Activated CD4-positive, alpha-beta T cell treated with anti-CD3 and anti-CD28 coated beads, Interleukin-2, amount 50 U/mL, for 48 hours (primary cell): Measurements from ENCODE around the gene LDHB.
A peak's percentile ranks its signal among the peaks of the same experiment; 100 is the strongest.
"Not testable (repeated sequence)": the region's sequence is repeated elsewhere in the genome, so short reads cannot be mapped to it uniquely, and the experiment has no call there.

Experiments
- DNase-seq, 2 experiments: peaks; one replicate each; pipeline ENCODE4 v3.0.0-alpha.2; 2020

Gene LDHB

DNA sequence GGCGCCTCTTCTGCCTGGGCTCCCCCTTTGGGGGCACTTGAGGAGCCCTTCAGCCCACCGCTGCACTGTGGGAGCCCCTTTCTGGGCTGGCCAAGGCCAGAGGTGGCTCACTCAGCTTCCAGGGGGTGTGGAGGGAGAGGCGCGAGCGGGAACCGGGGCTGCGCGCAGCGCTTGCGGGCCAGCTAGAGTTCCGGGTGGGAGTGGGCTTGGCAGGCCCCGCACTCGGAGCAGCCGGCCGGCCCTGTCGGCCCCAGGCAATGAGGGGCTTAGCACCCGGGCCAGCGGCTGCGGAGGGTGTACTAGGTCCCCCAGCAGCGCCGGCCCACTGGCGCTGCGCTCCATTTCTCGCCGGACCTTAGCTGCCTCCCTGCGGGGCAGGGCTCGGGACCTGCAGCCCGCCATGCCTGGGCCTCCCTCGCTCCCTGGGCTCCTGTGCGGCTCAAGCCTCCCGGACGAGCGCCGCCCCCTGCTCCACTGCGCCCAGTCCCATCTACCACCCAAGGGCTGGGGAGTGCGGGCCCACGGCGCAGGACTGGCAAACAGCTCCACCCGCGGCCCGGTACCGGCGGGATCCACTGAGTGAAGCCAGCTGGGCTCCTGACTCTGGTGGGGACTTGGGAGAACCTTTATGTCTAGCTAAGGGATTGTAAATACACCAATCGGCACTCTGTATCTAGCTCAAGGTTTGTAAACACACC is 3.9 kb upstream of the LDHB start:
- DNase-seq: not testable (repeated sequence)

DNA sequence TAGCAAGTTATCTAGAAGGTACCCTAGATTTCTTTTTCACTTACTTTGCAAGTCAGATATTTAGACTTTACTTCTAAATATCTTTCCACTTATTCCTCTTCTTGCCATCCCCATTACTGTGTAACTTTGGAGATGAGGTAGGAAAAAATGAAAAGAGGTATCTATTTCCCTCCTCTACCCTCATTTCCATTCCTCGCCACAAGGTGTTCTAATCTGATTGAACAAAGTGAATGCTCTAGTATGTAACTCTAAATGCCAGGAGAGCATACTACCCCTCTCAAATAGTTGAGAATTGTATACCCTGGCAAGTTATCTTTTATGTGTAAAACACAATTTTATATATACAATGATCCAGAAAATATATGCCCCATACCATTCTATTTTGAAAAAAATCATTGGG is 1.7 kb upstream of the LDHB start:
- no peak for DNase-seq

GRCh38 chr12:21656905-21657325 is 727 bp downstream of the LDHB start:
- DNase-seq: peak; percentile 43 to 57

DNA sequence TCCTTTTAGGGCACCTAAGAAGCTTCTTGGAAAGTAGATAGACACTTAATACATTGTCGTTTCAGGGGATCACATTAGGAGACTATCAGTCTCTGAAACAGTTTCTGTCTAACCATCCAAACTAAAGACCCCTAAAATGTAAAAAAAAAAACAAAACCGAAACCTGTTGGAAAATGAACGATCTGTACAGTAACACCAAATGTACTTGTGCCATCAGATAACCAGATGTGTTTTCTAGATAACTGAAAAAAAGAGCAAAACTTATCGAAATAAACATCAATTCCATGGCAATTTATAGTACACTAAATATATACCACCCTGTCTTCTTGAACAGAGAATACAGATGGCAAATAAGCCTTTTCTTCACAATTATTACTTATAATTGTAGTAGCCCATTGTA is 2.1 kb downstream of the LDHB start:
- no peak for DNase-seq

GRCh38 chr12:21651821-21652220 is 5.8 kb downstream of the LDHB start:
- no peak for DNase-seq

DNA sequence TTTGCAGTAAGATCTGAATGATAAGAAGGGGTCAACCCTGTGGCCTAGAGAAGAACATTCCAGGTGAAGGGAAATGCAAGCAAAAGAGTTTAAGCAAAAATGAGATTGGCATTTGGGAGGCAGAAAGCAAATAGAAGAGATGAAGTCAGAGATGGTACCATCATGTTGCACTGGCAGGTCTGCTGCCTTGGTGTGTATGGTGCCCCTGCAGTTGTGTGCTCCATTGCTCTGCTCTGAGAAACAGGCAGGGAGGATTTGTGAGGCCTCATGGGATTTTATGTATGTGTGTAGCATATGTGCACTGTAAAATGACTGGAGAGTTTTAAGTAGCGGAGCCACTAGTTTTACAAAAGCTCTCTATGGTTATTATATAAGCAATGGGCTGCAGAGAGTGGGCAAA is 6.6 kb downstream of the LDHB start:
- DNase-seq: no peak

DNA sequence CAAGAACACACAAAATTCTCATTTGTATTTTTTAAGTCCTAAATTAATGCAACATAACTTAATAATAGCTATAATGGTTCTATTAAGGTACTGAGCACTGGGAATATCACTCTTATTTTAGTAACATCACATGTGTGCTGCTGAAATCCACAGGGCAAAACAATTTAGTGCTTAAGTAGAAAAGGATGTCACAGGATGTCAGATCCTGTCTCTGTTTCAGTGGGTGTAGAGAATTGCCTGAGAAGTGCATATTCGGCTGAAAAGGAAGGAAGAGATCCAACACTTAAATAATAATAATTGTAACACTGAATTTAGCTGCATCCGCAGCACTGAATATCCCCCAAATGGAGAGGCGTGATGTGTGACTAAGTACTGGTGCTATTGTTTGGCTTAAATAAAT is 8.6 kb downstream of the LDHB start:
- no peak for DNase-seq

DNA sequence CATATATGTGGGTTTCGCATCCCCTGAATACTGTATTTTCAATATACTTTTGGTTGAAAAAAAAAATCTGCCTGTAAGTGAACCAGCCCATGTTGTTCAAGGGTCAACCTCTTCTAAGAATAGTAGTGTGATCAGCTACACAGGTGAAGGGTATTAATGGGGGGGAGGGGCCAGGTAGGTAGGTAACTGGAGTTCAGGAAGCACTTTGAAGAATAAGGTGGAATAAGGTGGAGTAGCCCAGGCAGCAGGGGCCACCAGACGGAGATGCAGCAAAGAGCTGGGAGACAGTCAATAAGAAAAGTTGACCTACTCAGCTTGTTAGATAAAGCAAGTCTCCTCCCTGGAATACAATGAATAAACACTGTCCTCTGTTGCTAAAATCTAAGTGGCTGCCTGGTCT is 9.3 kb downstream of the LDHB start:
- DNase-seq: no peak

DNA sequence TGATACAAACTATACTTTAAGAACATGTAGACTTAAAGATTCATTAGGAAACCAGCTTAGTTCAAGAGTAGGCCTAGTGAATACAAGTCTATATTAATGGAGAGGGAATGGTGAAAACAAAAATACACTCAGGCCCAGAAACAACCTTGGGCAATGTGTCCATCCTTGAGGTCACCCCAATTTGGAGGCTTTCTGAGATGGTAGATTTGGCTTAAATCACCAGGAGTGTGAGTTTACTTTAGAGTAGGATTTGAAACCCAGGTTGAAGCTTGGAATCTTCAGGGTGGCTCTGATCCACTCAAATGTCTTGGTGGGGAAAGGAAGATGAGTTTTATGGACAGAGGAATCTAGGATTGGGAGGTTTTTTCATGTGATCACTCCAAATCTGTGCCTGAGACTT is 10.5 kb downstream of the LDHB start:
- DNase-seq: no peak

DNA sequence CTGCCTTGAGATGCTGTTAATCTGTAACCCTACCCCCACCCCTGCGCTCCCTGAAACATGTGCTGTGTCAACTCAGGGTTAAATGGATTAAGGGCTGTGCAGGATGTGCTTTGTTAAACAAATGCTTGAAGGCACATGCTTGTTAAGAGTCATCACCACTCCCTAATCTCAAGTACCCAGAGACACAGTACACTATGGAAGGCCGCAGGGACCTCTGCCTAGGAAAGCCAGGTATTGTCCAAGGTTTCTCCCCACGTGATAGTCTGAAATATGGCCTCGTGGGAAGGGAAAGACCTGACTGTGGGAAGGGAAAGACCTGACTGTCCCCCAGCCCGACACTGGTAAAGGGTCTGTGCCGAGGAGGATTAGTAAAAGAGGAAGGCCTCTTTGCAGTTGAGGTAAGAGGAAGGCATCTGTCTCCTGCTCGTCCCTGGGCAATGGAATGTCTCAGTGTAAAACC is 12.6 kb downstream of the LDHB start:
- DNase-seq: not testable (repeated sequence)

GRCh38 chr12:21644516-21644915 is 13.1 kb downstream of the LDHB start:
- no peak for DNase-seq

DNA sequence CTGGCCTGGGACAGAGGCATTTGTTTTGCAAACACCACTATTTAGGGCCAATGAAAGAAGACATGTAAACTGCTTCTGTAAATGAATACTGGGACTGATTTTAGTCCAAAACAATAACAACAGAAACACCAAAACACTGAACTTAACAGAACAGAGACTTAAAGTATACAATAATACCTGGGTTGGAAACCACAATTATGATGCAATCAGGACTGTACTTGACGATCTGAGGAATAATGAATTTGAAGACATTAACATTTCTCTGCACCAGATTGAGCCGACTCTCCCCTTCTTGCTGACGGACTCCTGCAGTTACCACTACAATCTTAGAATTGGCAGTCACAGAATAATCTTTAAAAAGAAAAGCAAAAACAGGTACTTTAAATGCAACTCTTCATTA is 13.9 kb downstream of the LDHB start:
- DNase-seq: no peak

DNA sequence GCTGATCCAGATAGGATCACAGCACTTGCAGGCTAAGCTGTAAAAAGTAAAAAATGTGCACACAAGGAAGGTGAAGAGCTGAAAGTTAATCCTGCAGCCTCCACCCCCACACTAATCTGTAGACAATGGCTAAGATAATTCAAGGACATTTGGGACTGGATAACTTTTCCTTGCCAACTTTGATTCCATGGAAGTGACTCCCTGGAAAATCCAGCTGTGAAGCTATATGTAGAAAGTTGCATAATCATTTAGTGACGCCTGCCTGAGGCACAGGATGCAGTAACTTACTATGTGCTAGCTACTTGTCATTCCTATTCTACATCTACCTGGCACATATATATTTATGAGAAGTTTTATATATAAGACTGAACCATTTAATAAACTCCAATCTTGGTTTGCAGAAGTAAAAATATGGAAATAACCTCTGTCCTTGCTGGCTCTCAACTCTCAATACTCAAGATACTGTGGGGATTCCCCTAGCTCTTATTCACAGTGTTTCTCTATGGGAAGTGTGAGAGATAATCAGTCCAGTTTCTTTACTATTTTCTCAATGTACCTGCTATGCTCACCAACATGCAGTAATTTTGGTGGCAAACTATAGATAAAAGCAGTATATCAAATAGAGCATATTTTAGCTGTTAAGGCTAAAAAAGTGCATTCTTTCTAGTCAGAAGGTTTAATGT is 14.8 kb downstream of the LDHB start:
- no peak for DNase-seq

GRCh38 chr12:21638054-21638891 is 19.4 kb downstream of the LDHB start:
- no peak for DNase-seq

DNA sequence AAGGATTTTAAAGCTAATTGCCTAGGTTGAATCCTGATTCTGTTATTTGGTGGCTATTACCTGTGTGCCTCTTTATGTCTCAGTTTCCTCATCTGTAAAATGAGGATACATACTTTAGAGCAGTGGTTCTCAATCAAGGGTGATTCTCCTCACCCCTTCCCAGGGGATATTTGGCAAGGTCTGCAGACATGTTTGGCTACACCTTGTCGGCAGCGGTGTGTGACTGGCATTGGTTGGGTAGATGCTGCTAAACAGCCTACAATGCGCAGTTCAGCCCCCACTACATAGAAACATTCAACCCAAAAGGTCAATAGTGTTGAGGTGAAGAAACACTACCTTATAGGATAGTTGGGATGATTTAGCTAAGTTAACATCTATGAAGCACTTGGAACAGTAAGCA is 23.4 kb downstream of the LDHB start:
- no peak for DNase-seq

DNA sequence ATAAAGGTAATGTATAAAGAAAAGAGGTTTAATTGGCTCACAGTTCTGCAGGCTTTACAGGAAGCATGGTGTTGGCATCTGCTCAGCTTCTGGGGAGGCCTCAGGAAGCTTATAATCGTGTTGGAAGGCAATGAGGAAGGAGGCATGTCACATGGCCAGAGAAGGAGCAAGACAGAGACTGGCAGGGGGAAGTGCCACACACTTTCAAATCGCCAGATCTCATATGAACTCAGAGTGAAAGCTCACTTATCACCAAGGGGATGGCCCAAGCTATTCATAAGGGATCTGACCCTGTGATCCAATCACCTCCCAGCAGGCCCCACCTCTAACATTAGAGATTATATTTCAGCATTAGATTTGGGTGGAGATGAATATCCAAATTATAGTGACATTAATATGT is 26.3 kb downstream of the LDHB start:
- no peak for DNase-seq

GRCh38 chr12:21627924-21628323 is 29.7 kb downstream of the LDHB start:
- no peak for DNase-seq

- no peak for DNase-seq
These were observed 39.1 kb downstream of the LDHB start for GRCh38 chr12:21618566-21618965.

- DNase-seq: no peak
These were observed 40.6 kb downstream of the LDHB start for GRCh38 chr12:21617030-21617429.

DNA sequence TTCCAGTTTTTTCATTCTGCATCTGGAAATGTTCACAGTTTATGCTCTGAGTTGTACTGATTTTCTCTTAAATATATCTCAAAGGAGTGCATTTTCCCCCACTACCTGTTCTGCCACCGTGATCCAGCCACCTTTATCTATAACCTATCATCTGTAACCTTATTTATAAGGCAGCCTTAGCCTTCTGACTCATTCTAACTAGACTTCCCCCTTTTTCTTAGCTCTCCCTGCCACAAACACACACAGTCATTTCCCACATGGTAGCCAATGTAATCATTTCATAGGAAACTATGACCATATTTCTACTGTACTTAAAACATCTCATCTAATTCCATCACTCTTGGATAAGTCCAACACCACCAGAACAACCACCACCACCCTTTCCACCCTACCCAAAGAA is 42.2 kb downstream of the LDHB start:
- no peak for DNase-seq

DNA sequence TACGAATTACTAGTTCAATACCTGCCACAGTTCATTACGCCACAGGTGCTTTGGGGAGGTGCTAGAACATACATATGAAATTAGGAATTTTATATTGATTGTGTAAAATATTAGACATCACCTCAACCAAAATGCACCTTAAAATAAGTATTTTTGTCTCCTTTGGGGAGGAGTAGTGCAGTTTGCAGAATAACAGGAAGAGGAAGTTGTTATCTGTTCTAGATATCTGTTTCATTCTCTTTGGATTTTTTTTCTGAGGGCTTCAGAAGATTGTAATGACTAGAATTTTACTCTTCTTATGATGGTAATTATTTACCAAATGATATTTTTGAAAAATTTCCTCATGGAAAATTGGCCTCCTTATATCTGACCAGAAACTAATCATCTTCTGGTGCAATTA is 43.1 kb downstream of the LDHB start:
- no peak for DNase-seq

DNA sequence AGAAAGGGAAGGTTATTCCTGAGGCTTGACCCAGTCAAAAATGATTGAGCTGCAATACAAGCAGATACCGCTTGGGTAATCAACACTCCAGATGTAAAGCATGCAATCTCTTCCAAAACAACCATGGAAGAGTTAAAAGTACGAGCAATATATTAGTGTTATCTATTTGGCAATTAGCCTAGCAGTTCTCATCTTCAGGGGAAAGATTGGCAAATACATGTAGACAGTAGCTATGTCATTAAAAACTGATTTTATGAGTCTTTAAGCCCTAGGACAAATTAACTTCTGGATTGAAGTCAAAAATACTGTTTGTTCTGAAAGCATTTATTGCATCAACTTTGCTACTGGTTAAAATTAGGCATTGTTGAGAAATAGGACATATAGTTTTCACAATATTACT is 43.7 kb downstream of the LDHB start:
- DNase-seq: no peak

- no peak for DNase-seq
These were observed 49.4 kb downstream of the LDHB start for GRCh38 chr12:21608196-21608595.

DNA sequence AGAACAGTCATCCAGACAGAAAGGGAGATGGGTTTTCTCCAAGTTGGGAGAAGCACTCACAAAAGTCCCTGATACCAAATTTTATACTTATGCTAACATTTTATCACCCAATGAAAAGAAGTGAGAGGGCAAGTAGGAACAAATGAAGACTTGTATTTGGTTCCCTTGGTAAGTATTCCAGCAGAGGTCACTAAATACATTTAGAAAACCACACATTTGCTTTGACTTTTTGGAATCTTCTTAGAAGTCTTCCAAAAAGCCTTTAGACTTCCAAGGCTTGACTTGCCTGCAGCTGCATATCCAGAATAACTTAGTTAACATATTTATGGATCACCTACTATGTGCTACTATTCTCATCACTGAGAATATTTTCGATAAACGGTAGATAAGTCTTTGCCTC is 49.9 kb downstream of the LDHB start:
- DNase-seq: no peak
